Effector memory CD8-positive, alpha-beta T cell (primary cell): ENCODE data around the gene FSD2.
"Not testable (repeated sequence)": the region's sequence is repeated elsewhere in the genome, so short reads cannot be mapped to it uniquely, and the experiment has no call there.

Experiments
- ATAC-seq: fragments of 150-1000 bp; cut with Tn5 transposase; replicated peaks from 2 replicates; pipeline ENCODE4 v1.10.0; 2021; ENCODE audit warnings: mild to moderate bottlenecking, moderate library complexity
- DNase-seq, 3 experiments: peaks; one replicate each; pipeline ENCODE4 v3.0.0; 2021
- H3K27ac Mint-ChIP-seq, 2 donors: one replicate each; pipeline ENCODE4 v1.8.0; 2022; ENCODE audit warnings: mild to moderate bottlenecking in 2 of 2, mixed read lengths in 2 of 2, moderate library complexity in 2 of 2
- H3K27me3 Mint-ChIP-seq, 2 donors: one replicate each; pipeline ENCODE4 v1.8.0; 2022; ENCODE audit warnings: mixed read lengths in 2 of 2
- H3K36me3 Mint-ChIP-seq: one replicate; pipeline ENCODE4 v1.8.0; 2022; ENCODE audit warnings: mild to moderate bottlenecking, moderate library complexity, mixed read lengths; ENCODE audit not compliant: insufficient read depth
- H3K4me1 Mint-ChIP-seq, 2 donors: one replicate each; pipeline ENCODE4 v1.8.0; 2022; ENCODE audit warnings: low read depth in 2 of 2, mixed read lengths in 2 of 2
- H3K4me3 Mint-ChIP-seq, 2 donors: one replicate each; pipeline ENCODE4 v1.8.0; 2022; ENCODE audit warnings: mild to moderate bottlenecking in 2 of 2, mixed read lengths in 2 of 2, moderate library complexity in 2 of 2
- H3K9me3 Mint-ChIP-seq, 2 donors: one replicate each; pipeline ENCODE4 v1.8.0; 2022; ENCODE audit warnings: mixed read lengths in 2 of 2

The FSD2 gene

DNA sequence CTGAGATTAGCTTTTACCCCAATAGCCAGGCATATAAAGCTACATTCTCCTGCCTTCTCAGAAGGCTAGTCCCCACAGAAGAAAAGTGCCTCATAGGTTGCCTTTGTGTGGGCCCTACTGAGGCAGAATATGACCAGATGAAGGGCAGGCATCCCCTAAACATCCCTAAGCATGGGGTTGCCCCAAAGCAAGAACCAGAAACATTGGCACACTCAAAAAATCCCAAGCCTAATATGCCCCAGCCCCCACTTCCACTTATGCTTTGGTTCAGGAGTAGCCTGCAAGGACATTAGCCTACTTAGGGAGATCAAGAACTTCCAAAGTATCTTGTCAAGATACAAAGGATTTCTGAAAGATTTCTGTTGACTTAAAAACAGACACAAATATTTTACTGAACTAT lies 33.3 kb upstream of the FSD2 start:
- DNase-seq (no peak), ATAC-seq (no peak)
- peaks cover 0 to 8% of the 10 kb centered on the region in 2 donors for H3K9me3 Mint-ChIP-seq
- H3K27me3 Mint-ChIP-seq, result no peaks in the 10 kb centered on the region
- H3K36me3 Mint-ChIP-seq, result peaks cover 38% of the 10 kb centered on the region
- peaks cover 0 to 11% of the 10 kb centered on the region in 2 donors for H3K4me1 Mint-ChIP-seq
- no peak overlapping the region for H3K4me3 Mint-ChIP-seq
- no peak overlapping the region for H3K27ac Mint-ChIP-seq

DNA sequence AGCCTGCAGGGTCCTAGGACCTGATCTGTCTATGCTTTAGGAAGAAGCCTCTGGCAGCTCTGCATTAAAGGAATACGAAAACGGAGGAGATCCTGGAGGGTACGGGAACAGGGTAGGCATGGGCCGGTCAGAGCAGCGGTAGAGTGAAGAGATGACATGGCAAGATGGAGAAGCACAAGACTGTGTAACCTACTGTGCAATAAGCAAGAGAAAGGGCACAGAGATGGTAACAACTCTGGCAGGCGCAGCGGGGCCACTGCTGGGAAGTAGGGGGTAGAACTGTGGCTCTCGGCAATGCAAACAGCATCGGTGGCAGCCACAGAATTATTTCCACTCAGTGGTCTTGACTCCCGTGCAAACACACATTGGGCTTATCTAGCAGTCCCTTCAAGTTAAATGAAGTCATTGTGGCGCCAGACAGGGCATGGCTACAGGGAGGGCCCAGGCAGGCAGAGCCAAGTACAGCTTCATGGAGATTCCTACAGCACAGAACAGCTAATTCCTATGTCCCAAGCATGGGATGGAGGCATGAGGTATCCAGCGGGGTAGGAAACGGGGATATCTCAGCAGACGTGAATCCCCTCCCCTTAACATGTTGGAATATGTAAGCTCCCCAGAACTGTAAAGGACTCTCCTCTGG lies 32.3 kb upstream of the FSD2 start:
- H3K4me1 Mint-ChIP-seq, result peaks cover 0 to 9% of the 10 kb centered on the region in 2 donors
- no peak for DNase-seq
- H3K27me3 Mint-ChIP-seq, result no peaks in the 10 kb centered on the region
- peaks cover 47% of the 10 kb centered on the region for H3K36me3 Mint-ChIP-seq
- H3K4me3 Mint-ChIP-seq, result no peak overlapping the region
- H3K27ac Mint-ChIP-seq, result no peak overlapping the region
- peaks cover 0 to 8% of the 10 kb centered on the region in 2 donors for H3K9me3 Mint-ChIP-seq
- ATAC-seq, result no peak

DNA sequence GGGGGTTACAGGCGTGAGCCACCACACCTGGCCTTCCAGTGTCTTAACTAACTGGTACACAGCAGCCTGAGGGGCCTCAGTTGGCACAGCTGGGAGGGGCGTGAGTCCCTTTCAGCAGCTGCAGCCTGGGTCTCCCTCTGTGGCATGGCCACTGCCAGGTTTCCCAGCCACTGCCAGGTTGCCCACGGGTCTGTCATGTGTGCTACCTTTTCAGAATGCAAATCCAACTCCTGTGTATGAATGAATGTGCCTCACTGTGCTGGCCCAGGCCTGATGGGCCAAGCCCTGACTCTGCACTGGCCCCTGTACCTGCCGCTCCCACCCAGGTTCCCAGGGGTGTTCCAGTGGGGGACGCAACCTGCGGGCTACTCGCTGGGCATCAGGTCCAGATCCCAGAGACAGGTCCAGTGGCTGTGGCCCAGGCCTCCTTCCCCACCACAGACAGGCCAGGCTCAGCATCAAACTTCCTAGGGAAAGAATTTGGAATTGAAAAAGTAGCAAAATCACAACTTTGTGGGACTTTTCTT lies 29.6 kb upstream of the FSD2 start:
- DNase-seq (no peak), ATAC-seq (no peak)
- peaks cover 12 to 15% of the 10 kb centered on the region in 2 donors for H3K4me1 Mint-ChIP-seq
- H3K27me3 Mint-ChIP-seq, result no peaks in the 10 kb centered on the region
- H3K4me3 Mint-ChIP-seq, result no peak overlapping the region
- peaks cover 0 to 8% of the 10 kb centered on the region in 2 donors for H3K9me3 Mint-ChIP-seq
- peaks cover 74% of the 10 kb centered on the region for H3K36me3 Mint-ChIP-seq
- H3K27ac Mint-ChIP-seq, result peak overlapping the region in 1 of 2 donors; percentile 41

DNA sequence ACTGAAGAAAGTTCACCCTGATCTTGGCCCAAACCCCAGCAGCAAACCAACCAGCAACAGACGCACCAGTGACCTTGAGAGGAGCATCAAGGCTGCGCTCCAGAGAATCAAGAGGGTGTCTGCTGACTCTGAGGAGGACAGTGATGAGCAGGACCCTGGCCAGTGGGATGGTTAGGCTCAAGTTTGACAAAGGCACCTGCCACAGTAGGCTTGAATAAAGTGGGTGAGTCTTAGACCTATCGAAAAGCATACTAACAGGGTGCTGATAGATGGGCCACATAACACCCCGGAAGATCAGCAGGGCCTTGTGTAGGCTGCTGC lies 27.5 kb upstream of the FSD2 start:
- Mint-ChIP-seq H3K36me3 (peaks cover 93% of the 10 kb centered on the region), H3K4me3 (no peak overlapping the region), H3K27ac (peak overlapping the region; percentile 65 to 67), H3K9me3 (peaks cover 0 to 8% of the 10 kb centered on the region in 2 donors), H3K27me3 (no peaks in the 10 kb centered on the region), H3K4me1 (peaks cover 14 to 27% of the 10 kb centered on the region in 2 donors)
- ATAC-seq, result no peak
- DNase-seq, result no peak

DNA sequence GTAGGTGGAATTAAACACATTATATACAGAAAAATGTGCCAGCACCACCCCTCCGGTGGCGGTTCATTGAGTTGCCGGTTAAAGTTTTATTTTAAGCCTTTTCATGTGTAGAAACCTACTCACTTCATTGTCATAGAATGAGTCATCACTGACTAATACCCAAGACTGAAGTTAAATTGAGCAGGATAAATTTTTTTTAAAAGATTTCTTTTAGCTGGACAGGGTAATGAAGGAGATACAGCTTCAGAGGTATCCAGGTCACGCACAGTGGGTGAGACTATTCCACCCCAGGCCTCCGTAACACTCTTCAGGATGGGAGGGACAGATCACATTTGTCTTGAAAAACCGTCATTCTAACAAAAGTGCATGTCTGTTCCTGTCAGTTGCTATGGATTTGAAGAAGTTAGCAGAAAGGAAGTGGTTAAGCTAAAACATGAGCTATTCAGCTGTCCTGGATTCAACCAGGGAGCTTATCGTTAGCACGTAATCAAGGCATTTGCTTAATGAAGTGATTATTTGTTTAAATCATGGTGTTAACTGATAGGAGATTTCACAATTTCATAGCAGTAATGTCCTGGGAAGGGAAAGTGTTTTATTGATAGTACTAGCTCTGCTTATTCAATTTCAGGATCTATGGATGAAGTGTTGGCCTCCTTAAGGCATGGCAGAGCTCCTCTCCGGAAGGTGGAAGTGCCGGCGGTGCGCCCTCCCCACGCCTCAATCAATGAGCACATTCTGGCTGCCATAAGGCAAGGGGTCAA lies 26.9 kb upstream of the FSD2 start:
- Mint-ChIP-seq H3K4me3 (no peak overlapping the region), H3K27ac (peak overlapping the region; percentile 65 to 67), H3K27me3 (no peaks in the 10 kb centered on the region), H3K4me1 (peaks cover 13 to 31% of the 10 kb centered on the region in 2 donors), H3K9me3 (peaks cover 0 to 2% of the 10 kb centered on the region in 2 donors), H3K36me3 (peaks cover 99% of the 10 kb centered on the region)
- no peak for DNase-seq
- peak; percentile 26 for ATAC-seq

DNA sequence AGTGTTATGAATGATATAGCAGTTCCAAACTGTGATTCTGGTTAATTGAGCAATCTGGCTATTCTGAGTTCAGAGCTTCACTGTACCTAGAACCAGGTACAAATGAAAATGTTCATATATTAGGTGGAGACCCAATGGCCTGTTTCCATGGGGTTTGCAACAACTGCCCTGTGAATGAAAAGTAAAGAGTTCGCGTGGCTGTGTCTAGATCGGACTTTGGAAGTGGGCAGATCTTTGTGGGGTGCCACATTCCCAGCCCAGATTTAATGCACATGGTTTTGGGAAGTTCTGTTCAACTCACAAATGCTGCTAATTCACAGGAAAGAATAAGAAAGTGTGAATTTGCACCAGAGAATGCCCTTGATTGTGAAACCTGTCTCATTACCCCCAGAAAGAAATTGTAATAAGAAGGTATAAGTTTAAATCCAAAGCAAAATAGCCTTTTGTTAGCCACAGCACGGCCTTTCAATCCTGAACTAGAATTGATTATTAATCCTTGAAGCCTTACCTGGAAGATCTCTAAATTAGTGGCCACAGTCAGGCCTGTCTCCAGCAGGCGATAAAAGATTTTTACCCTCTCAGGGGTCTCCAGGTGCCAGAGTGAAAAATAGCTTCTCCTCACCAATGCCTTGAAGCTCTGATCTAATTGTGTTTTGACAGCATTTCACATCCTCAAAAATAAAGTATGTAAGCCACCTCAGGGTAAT lies 26.2 kb upstream of the FSD2 start:
- H3K27ac Mint-ChIP-seq, result peak overlapping the region; percentile 65 to 67
- H3K27me3 Mint-ChIP-seq, result no peaks in the 10 kb centered on the region
- peaks cover 9 to 31% of the 10 kb centered on the region in 2 donors for H3K4me1 Mint-ChIP-seq
- no peak overlapping the region for H3K4me3 Mint-ChIP-seq
- DNase-seq, result no peak
- H3K36me3 Mint-ChIP-seq, result peaks cover 100% of the 10 kb centered on the region
- no peaks in the 10 kb centered on the region for H3K9me3 Mint-ChIP-seq
- ATAC-seq, result no peak

DNA sequence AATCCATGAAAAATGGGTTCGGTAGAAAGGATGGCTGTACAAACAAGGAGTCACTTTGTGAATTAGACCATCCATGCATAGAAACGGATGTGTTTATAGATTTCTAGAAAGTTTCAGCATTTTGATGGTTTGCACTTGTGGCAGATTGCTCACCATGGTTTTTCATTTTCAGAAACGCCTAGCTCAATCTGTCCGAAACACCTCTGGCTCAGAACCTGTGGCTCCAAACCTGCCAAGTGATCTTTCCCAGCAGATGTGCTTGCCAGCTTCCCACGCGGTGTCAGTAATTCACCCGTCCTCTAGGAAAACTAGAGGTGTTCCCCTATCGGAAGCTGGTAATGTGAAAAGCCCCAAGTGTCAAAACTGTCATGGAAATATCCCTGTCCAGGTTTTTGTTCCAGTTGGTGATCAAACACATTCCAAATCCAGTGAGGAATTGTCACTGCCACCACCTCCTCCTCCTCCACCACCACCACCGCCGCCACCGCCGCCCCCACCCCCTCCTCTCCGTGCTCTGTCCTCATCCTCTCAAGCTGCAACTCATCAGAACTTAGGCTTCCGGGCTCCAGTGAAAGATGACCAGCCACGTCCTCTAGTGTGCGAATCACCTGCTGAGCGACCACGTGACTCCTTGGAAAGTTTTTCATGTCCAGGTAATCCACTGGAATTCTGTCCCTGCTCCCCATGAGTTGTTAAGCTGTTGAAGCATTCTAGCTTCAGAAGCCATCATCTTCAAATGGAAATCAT lies 24.7 kb upstream of the FSD2 start:
- H3K9me3 Mint-ChIP-seq, result no peaks in the 10 kb centered on the region
- peak overlapping the region; percentile 25 to 32 for H3K27ac Mint-ChIP-seq
- peaks cover 100% of the 10 kb centered on the region for H3K36me3 Mint-ChIP-seq
- H3K4me3 Mint-ChIP-seq, result no peak overlapping the region
- DNase-seq (no peak), ATAC-seq (no peak)
- peaks cover 9 to 31% of the 10 kb centered on the region in 2 donors for H3K4me1 Mint-ChIP-seq
- no peaks in the 10 kb centered on the region for H3K27me3 Mint-ChIP-seq

DNA sequence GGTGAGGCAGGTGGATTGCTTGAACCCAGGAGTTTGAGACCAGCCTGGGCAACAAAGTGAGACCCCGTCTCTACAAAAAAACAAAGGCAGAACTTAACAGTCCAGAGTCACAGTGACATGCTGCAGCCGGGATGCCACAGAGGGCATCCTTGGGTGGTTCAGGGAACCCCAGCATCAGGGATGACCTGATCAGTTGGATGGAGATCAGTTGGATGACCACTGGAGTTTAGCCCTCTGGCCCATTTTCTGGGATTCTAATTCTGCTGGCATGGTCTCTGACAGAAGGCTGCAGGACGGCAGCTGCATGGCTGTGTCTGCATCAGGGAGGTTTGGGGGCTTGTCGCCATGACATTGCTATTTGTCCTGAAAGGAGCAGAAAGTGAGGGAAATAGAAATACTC lies 23.4 kb upstream of the FSD2 start:
- no peaks in the 10 kb centered on the region for H3K9me3 Mint-ChIP-seq
- peak overlapping the region in 1 of 2 donors; percentile 74 for H3K27ac Mint-ChIP-seq
- ATAC-seq (no peak), DNase-seq (no peak)
- no peaks in the 10 kb centered on the region for H3K27me3 Mint-ChIP-seq
- peak overlapping the region in 1 of 2 donors; percentile 18 for H3K4me3 Mint-ChIP-seq
- H3K36me3 Mint-ChIP-seq, result peaks cover 100% of the 10 kb centered on the region
- peaks cover 9 to 31% of the 10 kb centered on the region in 2 donors for H3K4me1 Mint-ChIP-seq

DNA sequence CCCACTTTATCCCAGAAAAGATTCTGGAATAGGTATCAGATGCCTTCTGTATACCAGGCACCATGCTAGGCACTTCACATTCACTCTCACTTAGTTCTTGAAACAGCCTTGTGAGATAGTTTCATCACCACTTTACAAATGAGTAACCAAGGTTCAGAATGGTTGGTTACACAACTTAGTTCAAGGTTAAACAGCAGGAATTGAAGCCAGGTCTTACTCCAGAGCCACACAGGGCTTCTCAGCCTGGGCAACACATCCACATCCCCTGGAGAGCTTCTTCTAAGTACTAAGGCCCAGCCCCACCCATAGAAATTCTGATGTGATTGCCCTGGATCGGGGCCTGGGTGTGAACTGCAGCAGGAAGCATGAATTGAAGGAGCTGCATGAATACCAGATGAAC lies 22.2 kb upstream of the FSD2 start:
- DNase-seq, result no peak

DNA sequence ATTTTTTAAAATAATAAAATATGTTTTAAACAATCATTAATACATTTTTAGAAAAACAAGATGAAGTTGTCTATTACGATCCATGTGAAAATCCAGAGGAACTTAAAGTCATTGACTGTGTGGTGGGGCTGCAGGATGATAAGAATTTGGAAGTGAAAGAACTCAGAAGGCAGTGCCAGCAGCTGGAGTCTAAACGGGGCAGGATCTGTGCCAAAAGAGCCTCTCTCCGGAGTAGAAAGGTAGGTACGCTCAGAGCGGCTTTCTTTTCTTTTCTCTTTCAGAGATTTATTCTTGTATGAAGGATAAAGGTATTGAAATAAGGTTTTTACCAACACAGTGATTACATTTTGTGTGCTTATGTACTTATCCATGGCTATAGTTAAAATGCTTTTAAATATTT lies 17.2 kb upstream of the FSD2 start:
- DNase-seq, result no peak
- Mint-ChIP-seq H3K36me3 (peaks cover 99% of the 10 kb centered on the region), H3K4me1 (peaks cover under 1 to 16% of the 10 kb centered on the region in 2 donors), H3K27me3 (no peaks in the 10 kb centered on the region), H3K9me3 (no peaks in the 10 kb centered on the region), H3K27ac (no peak overlapping the region), H3K4me3 (no peak overlapping the region)
- no peak for ATAC-seq

More for the DNA sequence above, 22.2 kb upstream of the FSD2 start:
- H3K36me3 Mint-ChIP-seq, result peaks cover 100% of the 10 kb centered on the region
- peak overlapping the region in 1 of 2 donors; percentile 25 for H3K4me3 Mint-ChIP-seq
- peak overlapping the region in 1 of 2 donors; percentile 74 for H3K27ac Mint-ChIP-seq
- no peaks in the 10 kb centered on the region for H3K9me3 Mint-ChIP-seq
- ATAC-seq, result no peak
- H3K4me1 Mint-ChIP-seq, result peaks cover 9 to 31% of the 10 kb centered on the region in 2 donors
- H3K27me3 Mint-ChIP-seq, result no peaks in the 10 kb centered on the region

DNA sequence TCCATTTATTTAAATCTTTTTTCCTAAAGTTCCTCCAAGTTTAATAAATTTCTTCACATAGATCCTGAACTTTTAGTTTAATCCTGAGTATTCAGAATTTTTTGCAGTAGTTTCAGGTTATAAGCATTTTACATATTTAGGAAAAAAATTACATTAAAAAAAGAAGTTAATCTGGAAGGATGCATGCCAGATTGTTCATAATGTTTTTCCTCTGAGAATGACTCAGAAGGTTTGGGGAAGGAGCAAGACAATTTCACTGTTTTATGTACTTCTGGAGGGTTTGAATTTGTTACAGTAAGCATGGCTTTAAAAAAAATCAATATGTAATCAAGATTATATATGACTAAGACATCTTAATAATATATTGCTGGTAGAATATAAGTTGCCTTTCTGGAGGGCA lies 16.0 kb upstream of the FSD2 start:
- peaks cover 3 to 20% of the 10 kb centered on the region in 2 donors for H3K4me1 Mint-ChIP-seq
- not testable (repeated sequence) for DNase-seq

DNA sequence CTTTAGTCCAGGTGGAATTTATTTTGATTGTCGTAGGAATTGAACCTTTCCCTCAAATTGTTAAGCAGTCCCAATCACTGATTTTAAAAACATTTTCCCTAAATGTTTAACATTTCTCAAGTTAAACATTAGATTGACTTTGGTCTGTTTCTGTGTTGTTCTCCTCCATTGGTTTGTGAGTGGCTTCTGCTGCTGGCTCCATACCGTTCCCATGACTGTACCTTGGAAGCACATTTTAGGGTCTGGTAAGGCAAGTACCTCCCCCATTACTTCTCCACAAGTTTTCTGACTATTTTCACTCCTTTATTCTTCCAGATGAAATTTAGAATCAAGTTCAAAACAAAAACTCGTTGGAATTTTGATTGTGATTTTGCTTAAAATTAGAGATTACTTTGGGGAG lies 15.5 kb upstream of the FSD2 start:
- not testable (repeated sequence) for DNase-seq, ATAC-seq, H3K4me3 Mint-ChIP-seq, H3K9me3 Mint-ChIP-seq, H3K27me3 Mint-ChIP-seq
- H3K36me3 Mint-ChIP-seq, result peaks cover 99% of the 10 kb centered on the region
- peak overlapping the region in 1 of 2 donors; percentile 38 for H3K27ac Mint-ChIP-seq
- H3K4me1 Mint-ChIP-seq, result peaks cover 4 to 24% of the 10 kb centered on the region in 2 donors

More for the DNA sequence above, 16.0 kb upstream of the FSD2 start:
- ATAC-seq, H3K4me3 Mint-ChIP-seq, H3K27ac Mint-ChIP-seq, H3K9me3 Mint-ChIP-seq, H3K27me3 Mint-ChIP-seq: not testable (repeated sequence)
- H3K36me3 Mint-ChIP-seq, result peaks cover 99% of the 10 kb centered on the region

DNA sequence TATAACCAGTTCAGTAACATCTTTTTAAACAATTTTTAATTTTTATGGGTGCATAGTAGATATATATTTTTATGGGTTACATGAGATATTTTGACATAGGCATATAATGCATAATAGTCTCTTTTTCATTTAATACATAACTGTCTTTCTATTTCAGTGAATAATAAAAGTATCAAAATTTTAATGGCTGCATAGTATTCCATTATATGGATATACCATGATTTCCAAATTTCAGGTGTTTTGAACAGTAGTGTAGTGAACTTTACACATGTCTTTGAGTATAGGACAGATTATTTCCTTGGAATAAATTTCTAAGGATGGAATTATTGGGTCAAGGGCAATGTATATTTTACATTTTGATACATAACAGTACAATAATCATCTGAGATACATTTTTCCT lies 14.3 kb upstream of the FSD2 start:
- ATAC-seq (no peak), DNase-seq (no peak)
- H3K27ac Mint-ChIP-seq, result peak overlapping the region in 1 of 2 donors; percentile 46
- no peak overlapping the region for H3K4me3 Mint-ChIP-seq
- H3K36me3 Mint-ChIP-seq, result peaks cover 99% of the 10 kb centered on the region
- H3K27me3 Mint-ChIP-seq, result no peaks in the 10 kb centered on the region
- H3K4me1 Mint-ChIP-seq, result peaks cover 8 to 25% of the 10 kb centered on the region in 2 donors
- H3K9me3 Mint-ChIP-seq, result no peaks in the 10 kb centered on the region
